Upper lobe of left lung (tissue), 6 donors: ENCODE measurements around the gene ENOX1. TPM values are rescaled to one million over a fixed set of nuclear protein-coding genes. Genes with fewer than 3 reads are reported as not detected.

ENCODE experiments used
- ATAC-seq, 2 donors: fragments of 200-7000 bp; cut with Tn5 transposase; one replicate each; pipeline ENCODE4 v1.9.1; 2022; ENCODE audit warnings: mild to moderate bottlenecking in 2 of 2, moderate library complexity in 2 of 2; ENCODE audit not compliant: low FRiP score in 2 of 2
- DNase-seq, 2 donors: peaks; one replicate each; pipeline ENCODE4 v3.0.0-alpha.2; 2019 to 2020
- H3K27ac ChIP-seq, 4 donors: fragments of 200-600 bp; sonication (generic); one replicate each; pipeline ENCODE4 v1.5.1; 2016 to 2019
- H3K27me3 ChIP-seq, 4 donors: fragments of 200-600 bp; sonication (generic); one replicate each; pipeline ENCODE4 v1.5.1; 2017 to 2019
- H3K36me3 ChIP-seq, 4 donors: fragments of 200-600 bp; sonication (generic); one replicate each; pipeline ENCODE4 v1.5.1; 2016 to 2019
- H3K4me1 ChIP-seq, 4 donors: fragments of 200-600 bp; sonication (generic); one replicate each; pipeline ENCODE4 v1.5.1; 2018 to 2019
- H3K4me3 ChIP-seq, 4 donors: fragments of 200-600 bp; sonication (generic); one replicate each; pipeline ENCODE4 v1.5.1; 2017 to 2019; ENCODE audit warnings: mild to moderate bottlenecking in 2 of 4, moderate library complexity in 1 of 4
- H3K9me3 ChIP-seq, 4 donors: fragments of 200-600 bp; sonication (generic); one replicate each; pipeline ENCODE4 v1.5.1; 2018 to 2019
- CTCF ChIP-seq, 6 experiments: fragments of 450-650 bp in 4 of 6; fragments of 200-600 bp in 2 of 6; sonication (generic) in 2 of 6; IDR thresholded peaks; one replicate each; pipeline ENCODE4 v1.5.1; 2016 to 2019; ENCODE audit warnings: antibody characterized with exemption in 6 of 6
- EP300 ChIP-seq, 4 donors: sonication (generic); formaldehyde crosslinking; IDR thresholded peaks; one replicate each; pipeline ENCODE4 v1.5.1; 2017; ENCODE audit warnings: antibody characterized with exemption in 4 of 4, control low read depth in 2 of 4
- POLR2A ChIP-seq, 4 donors: fragments of 450-650 bp; IDR thresholded peaks; one replicate each; pipeline ENCODE4 v1.5.1; 2016 to 2017; ENCODE audit warnings: antibody characterized with exemption in 4 of 4, mild to moderate bottlenecking in 2 of 4
- POLR2AphosphoS5 ChIP-seq, 2 donors: sonication (generic); formaldehyde crosslinking; IDR thresholded peaks; one replicate each; pipeline ENCODE4 v1.5.1; 2017; ENCODE audit warnings: antibody characterized with exemption in 2 of 2
- WGBS, 2 donors: methylation state at CpG; one replicate each; pipeline ENCODE4 v1.1.5; 2017 to 2018; 5-methylcytosine and 5-hydroxymethylcytosine counted together
- total RNA-seq, 6 donors: library from RNA; depleted of rRNA in 4 of 6; stranded (reverse); fragments of >200 nt in 4 of 6; gene quantifications; one replicate each; pipeline versions ENCODE4 v1.1.0 to v1.2.1, GENCODE V29; 2016 to 2021
- donor health status: DM: no; HTN: no; CAD: no; lungs with moderate emphysema.
- donor health status: DM: no; HTN: yes; CAD: no; lungs with severe emphysema.

The ENOX1 gene
- total RNA-seq, 6 donors from 2014 or later = 0.20 to 1.0 (median 0.46) TPM; not detected in 2

GRCh38 chr13:43472980-43473379 lies 313.8 kb downstream of the ENOX1 start:
- H3K36me3 ChIP-seq = no peaks in the 10 kb centered on the region
- DNase-seq (no peak), ATAC-seq (no peak)
- H3K27ac ChIP-seq = no peak overlapping the region
- H3K9me3 ChIP-seq = no peaks in the 10 kb centered on the region
- H3K4me3 ChIP-seq = no peak overlapping the region
- 45 to 54% methylated on average over 1 of the region's 1 CpG for WGBS, 2 donors
- H3K4me1 ChIP-seq = peaks cover 0 to 4% (median 0%) of the 10 kb centered on the region in 4 donors
- no peaks in the 10 kb centered on the region for H3K27me3 ChIP-seq
- TF ChIP-seq CTCF (IDR thresholded peaks at IDR 0.05) (no peak), POLR2AphosphoS5 (IDR thresholded peaks at IDR 0.05) (no peak), POLR2A (IDR thresholded peaks at IDR 0.05) (no peak), EP300 (IDR thresholded peaks at IDR 0.05) (no peak)

- Histone ChIP-seq H3K4me3 (no peak overlapping the region), H3K36me3 (no peaks in the 10 kb centered on the region), H3K27ac (no peak overlapping the region), H3K27me3 (no peaks in the 10 kb centered on the region), H3K4me1 (peaks cover 0 to 4% (median 0%) of the 10 kb centered on the region in 4 donors), H3K9me3 (no peaks in the 10 kb centered on the region)
- WGBS, 2 donors = 27 to 33% methylated on average over 5 of the region's 5 CpGs
- no peak for TF ChIP-seq POLR2A (IDR thresholded peaks at IDR 0.05)
- no peak for ATAC-seq
- no peak for DNase-seq
Observed at GRCh38 chr13:43472339-43472738, 314.4 kb downstream of the ENOX1 start.

- no peak for ATAC-seq
- TF ChIP-seq POLR2AphosphoS5 (IDR thresholded peaks at IDR 0.05) = no peak
- TF ChIP-seq EP300 (IDR thresholded peaks at IDR 0.05) = no peak
- TF ChIP-seq CTCF (IDR thresholded peaks at IDR 0.05) = no peak
- no peak for TF ChIP-seq POLR2A (IDR thresholded peaks at IDR 0.05)
- 94% methylated on average over 2 of the region's 2 CpGs for WGBS, 2 donors
- H3K27me3 ChIP-seq = no peaks in the 10 kb centered on the region
- no peaks in the 10 kb centered on the region for H3K36me3 ChIP-seq
- no peaks in the 10 kb centered on the region for H3K9me3 ChIP-seq
- H3K4me3 ChIP-seq = no peak overlapping the region
- H3K27ac ChIP-seq = no peak overlapping the region
- H3K4me1 ChIP-seq = peaks cover 0 to 4% (median 0%) of the 10 kb centered on the region in 4 donors
- no peak for DNase-seq
Observed at GRCh38 chr13:43470610-43471009, 316.2 kb downstream of the ENOX1 start.

- no peak overlapping the region for H3K4me3 ChIP-seq
- no peaks in the 10 kb centered on the region for H3K27me3 ChIP-seq
- H3K4me1 ChIP-seq = peaks cover 0 to 4% (median 0%) of the 10 kb centered on the region in 4 donors
- DNase-seq (no peak), ATAC-seq (no peak)
- TF ChIP-seq POLR2AphosphoS5 (IDR thresholded peaks at IDR 0.05) (no peak), CTCF (IDR thresholded peaks at IDR 0.05) (no peak), EP300 (IDR thresholded peaks at IDR 0.05) (no peak), POLR2A (IDR thresholded peaks at IDR 0.05) (no peak)
- H3K9me3 ChIP-seq = no peaks in the 10 kb centered on the region
- no peaks in the 10 kb centered on the region for H3K36me3 ChIP-seq
- 80 to 89% methylated on average over 1 of the region's 1 CpG for WGBS, 2 donors
- H3K27ac ChIP-seq = no peak overlapping the region
Observed at GRCh38 chr13:43469791-43470190, 317.0 kb downstream of the ENOX1 start.

GRCh38 chr13:43464578-43465264 lies 322.1 kb downstream of the ENOX1 start:
- ATAC-seq = no peak

More at GRCh38 chr13:43464578-43465264, 322.1 kb downstream of the ENOX1 start:
- no peaks in the 10 kb centered on the region for H3K36me3 ChIP-seq
- no peaks in the 10 kb centered on the region for H3K4me1 ChIP-seq
- H3K4me3 ChIP-seq = no peak overlapping the region
- WGBS, 2 donors = 83 to 85% methylated on average over 3 of the region's 3 CpGs
- no peaks in the 10 kb centered on the region for H3K27me3 ChIP-seq
- H3K9me3 ChIP-seq = no peaks in the 10 kb centered on the region
- H3K27ac ChIP-seq = no peak overlapping the region
- no peak for DNase-seq
- TF ChIP-seq POLR2AphosphoS5 (IDR thresholded peaks at IDR 0.05) = no peak
- no peak for TF ChIP-seq POLR2A (IDR thresholded peaks at IDR 0.05)
- TF ChIP-seq CTCF (IDR thresholded peaks at IDR 0.05) = no peak
- no peak for TF ChIP-seq EP300 (IDR thresholded peaks at IDR 0.05)
